ENCODE measurements around the gene STIM1. TPM values are rescaled to one million over a fixed set of nuclear protein-coding genes. Genes with fewer than 3 reads are reported as not detected.

The STIM1 gene
- total and polyA plus RNA-seq, 10 of the 15 experiments (the other 5 are each of a cell fraction or from before 2014, with no cell fraction given) = 8.6 to 57.7 (median 29.3) TPM

GRCh38 chr11:4140067-4140636 is 284.7 kb downstream of the STIM1 start:
- Histone ChIP-seq H3K9ac (ENCODE audit: control insufficient read depth, insufficient read depth, low read length) (no peak overlapping the region), H4K20me1 (ENCODE audit: control insufficient read depth, insufficient read depth) (no peaks in the 10 kb centered on the region), H3K4me3 (no peak overlapping the region), H3K9me3 (replicated peaks; ENCODE audit: control insufficient read depth, insufficient read depth, low read length) (peaks cover 8% of the 10 kb centered on the region; the same call in 2 of the 3 replicates), H2AFZ (ENCODE audit: control insufficient read depth, low read depth, low read length) (no peak overlapping the region), H3K79me2 (ENCODE audit: control insufficient read depth, insufficient read depth, low read length) (no peaks in the 10 kb centered on the region), H3K4me1 (ENCODE audit: control insufficient read depth, insufficient read depth, low read length) (no peaks in the 10 kb centered on the region), H3K27ac (ENCODE audit: control insufficient read depth, insufficient read depth) (no peak overlapping the region), H3K36me3 (ENCODE audit: control insufficient read depth in 2 of 2, insufficient read depth in 2 of 2, low read length in 1 of 2) (peaks cover 2 to 19% of the 10 kb centered on the region in 2 experiments), H3K4me2 (ENCODE audit: control insufficient read depth, insufficient read depth) (no peak overlapping the region), H3K27me3 (replicated peaks in 1 of 2; ENCODE audit: control insufficient read depth in 2 of 2, insufficient read depth in 2 of 2, low read length in 1 of 2) (no peaks in the 10 kb centered on the region)
- TF ChIP-seq BMI1 (IDR thresholded peaks at IDR 0.05; ENCODE audit: borderline replicate concordance) = no peak
- TF ChIP-seq NFIC (IDR thresholded peaks at IDR 0.05; ENCODE audit: low read depth, low read length) = no peak
- TF ChIP-seq ZNF384 (IDR thresholded peaks at IDR 0.05; ENCODE audit: borderline replicate concordance, low read depth, low read length) = no peak
- TF ChIP-seq CBX5 (IDR thresholded peaks at IDR 0.05; ENCODE audit: low read depth) = peak; percentile 98
- TF ChIP-seq KLF5 (IDR thresholded peaks at IDR 0.05; ENCODE audit: partially characterized antibody) = peak; percentile 84
- no peak for TF ChIP-seq ATF3 (IDR thresholded peaks at IDR 0.05; ENCODE audit: borderline replicate concordance, extremely low read depth, low read depth, low read length)
- no peak for TF ChIP-seq E2F8 (IDR thresholded peaks at IDR 0.05; ENCODE audit: low read depth, partially characterized antibody)
- whole genome bisulfite sequencing (ENCODE audit: insufficient coverage, insufficient replicate concordance, low lambda C conversion rate, missing lambda C conversion rate) = 100% methylated on average over 2 of the region's 2 CpGs
- ATAC-seq (no peak), DNase-seq (ENCODE audit: low read depth, low spot score) (no peak), FAIRE-seq (no peak)
- no TSS peak for BruUV-seq (replicated peaks)
- ChIA-PET CTCF (no interaction called here), POLR2A (no interaction called here), RAD21 (ENCODE audit: unreplicated experiment) (no interaction called here), SMC1A (ENCODE audit: uncharacterized antibody, unreplicated experiment) (interaction anchor here (0.6 to 1.9 kb wide), 2 partner anchors 10 to 408 kb away, joined by 3 to 4 read pairs; no protein-coding TSS in a partner anchor)
- in situ Hi-C loops (cut with MboI) = no loop called here
- intact Hi-C loops (cut with micrococcal nuclease; ENCODE audit: unreplicated experiment) = no loop called here

Small RNAs within 50 kb of the gene (small RNA-seq; reads per million reads assigned to genes)
- gene AC087441.2 = not detected
- gene RF00409 = not detected
- gene RPS29P20 = not detected

Other genes with a start within 250 kb of the STIM1 start
- not detected in 2 replicates for gene ART5, start 213.7 kb upstream of the STIM1 start, total RNA-seq (2014; rRNA removed)
- not detected in 2 replicates for gene ART5, start 213.7 kb upstream of the STIM1 start, total RNA-seq (2014; rRNA removed; fragmentation: Illumina TruSeq; extraction: Trizol)
- not detected in 2 replicates for gene ART5, start 213.7 kb upstream of the STIM1 start, total RNA-seq (2021)
- gene ART5, start 213.7 kb upstream of the STIM1 start, polyA plus RNA-seq (2011; rRNA removed) = not detected in 2 replicates
- gene ART5, start 213.7 kb upstream of the STIM1 start, polyA plus RNA-seq (2014; fragmentation: Illumina TruSeq; extraction: Trizol) = not detected in 2 replicates
- not detected for gene ART5, start 213.7 kb upstream of the STIM1 start, polyA plus RNA-seq (2014; fragmentation: Nextera tagmentation; extraction: Ambion mirVana)
- gene ART5, start 213.7 kb upstream of the STIM1 start, polyA plus RNA-seq (2014; rRNA removed) = 0.06 TPM in 1 of 2 replicates, not detected in the other
- gene ART5, start 213.7 kb upstream of the STIM1 start, polyA plus RNA-seq (2016; fragmentation: Nextera tagmentation; extraction: Ambion mirVana) = not detected
- not detected in 2 replicates for gene ART1, start 210.5 kb upstream of the STIM1 start, total RNA-seq (2014; rRNA removed)
- gene ART1, start 210.5 kb upstream of the STIM1 start, total RNA-seq (2014; rRNA removed; fragmentation: Illumina TruSeq; extraction: Trizol) = not detected in 2 replicates
- not detected in 2 replicates for gene ART1, start 210.5 kb upstream of the STIM1 start, total RNA-seq (2021)
- not detected in 2 replicates for gene ART1, start 210.5 kb upstream of the STIM1 start, polyA plus RNA-seq (2011; rRNA removed)
- not detected in 2 replicates for gene ART1, start 210.5 kb upstream of the STIM1 start, polyA plus RNA-seq (2014; fragmentation: Illumina TruSeq; extraction: Trizol)
- not detected for gene ART1, start 210.5 kb upstream of the STIM1 start, polyA plus RNA-seq (2014; fragmentation: Nextera tagmentation; extraction: Ambion mirVana)
- not detected in 2 replicates for gene ART1, start 210.5 kb upstream of the STIM1 start, polyA plus RNA-seq (2014; rRNA removed)
- not detected for gene ART1, start 210.5 kb upstream of the STIM1 start, polyA plus RNA-seq (2016; fragmentation: Nextera tagmentation; extraction: Ambion mirVana)
- gene CHRNA10, start 184.3 kb upstream of the STIM1 start, total RNA-seq (2014; rRNA removed) = 1.0 and 1.5 TPM in 2 replicates
- 0.85 and 1.2 TPM in 2 replicates for gene CHRNA10, start 184.3 kb upstream of the STIM1 start, total RNA-seq (2014; rRNA removed; fragmentation: Illumina TruSeq; extraction: Trizol)
- 0.93 and 1.5 TPM in 2 replicates for gene CHRNA10, start 184.3 kb upstream of the STIM1 start, total RNA-seq (2021)
- gene CHRNA10, start 184.3 kb upstream of the STIM1 start, polyA plus RNA-seq (2011; rRNA removed) = 0.24 and 0.39 TPM in 2 replicates
- gene CHRNA10, start 184.3 kb upstream of the STIM1 start, polyA plus RNA-seq (2014; fragmentation: Illumina TruSeq; extraction: Trizol) = 0.33 and 0.73 TPM in 2 replicates
- gene CHRNA10, start 184.3 kb upstream of the STIM1 start, polyA plus RNA-seq (2014; fragmentation: Nextera tagmentation; extraction: Ambion mirVana) = under 1 TPM; 0.14 to 0.31 TPM
- 0.68 and 1.4 TPM in 2 replicates for gene CHRNA10, start 184.3 kb upstream of the STIM1 start, polyA plus RNA-seq (2014; rRNA removed)
- under 1 TPM; 0.32 to 0.45 TPM for gene CHRNA10, start 184.3 kb upstream of the STIM1 start, polyA plus RNA-seq (2016; fragmentation: Nextera tagmentation; extraction: Ambion mirVana)
- 108 and 115 TPM in 2 replicates for gene NUP98, start 58.1 kb upstream of the STIM1 start, total RNA-seq (2014; rRNA removed)
- gene NUP98, start 58.1 kb upstream of the STIM1 start, total RNA-seq (2014; rRNA removed; fragmentation: Illumina TruSeq; extraction: Trizol) = 87.2 and 87.4 TPM in 2 replicates
- gene NUP98, start 58.1 kb upstream of the STIM1 start, total RNA-seq (2021) = 69.1 and 74.8 TPM in 2 replicates
- gene NUP98, start 58.1 kb upstream of the STIM1 start, polyA plus RNA-seq (2011; rRNA removed) = 60.6 and 88.1 TPM in 2 replicates
- 72.0 and 96.6 TPM in 2 replicates for gene NUP98, start 58.1 kb upstream of the STIM1 start, polyA plus RNA-seq (2014; fragmentation: Illumina TruSeq; extraction: Trizol)
- 10 to 100 TPM; 21.7 to 23.7 TPM for gene NUP98, start 58.1 kb upstream of the STIM1 start, polyA plus RNA-seq (2014; fragmentation: Nextera tagmentation; extraction: Ambion mirVana)
- gene NUP98, start 58.1 kb upstream of the STIM1 start, polyA plus RNA-seq (2014; rRNA removed) = 75.7 and 82.9 TPM in 2 replicates
- gene NUP98, start 58.1 kb upstream of the STIM1 start, polyA plus RNA-seq (2016; fragmentation: Nextera tagmentation; extraction: Ambion mirVana) = 10 to 100 TPM; 47.8 to 56.0 TPM
- 23.3 and 24.9 TPM in 2 replicates for gene PGAP2, start 47.1 kb upstream of the STIM1 start, total RNA-seq (2014; rRNA removed)
- gene PGAP2, start 47.1 kb upstream of the STIM1 start, total RNA-seq (2014; rRNA removed; fragmentation: Illumina TruSeq; extraction: Trizol) = 12.3 and 13.1 TPM in 2 replicates
- gene PGAP2, start 47.1 kb upstream of the STIM1 start, total RNA-seq (2021) = 26.4 and 27.7 TPM in 2 replicates
- gene PGAP2, start 47.1 kb upstream of the STIM1 start, polyA plus RNA-seq (2011; rRNA removed) = 16.6 and 34.5 TPM in 2 replicates
- 25.0 and 30.5 TPM in 2 replicates for gene PGAP2, start 47.1 kb upstream of the STIM1 start, polyA plus RNA-seq (2014; fragmentation: Illumina TruSeq; extraction: Trizol)
- gene PGAP2, start 47.1 kb upstream of the STIM1 start, polyA plus RNA-seq (2014; fragmentation: Nextera tagmentation; extraction: Ambion mirVana) = 10 to 100 TPM; 25.4 to 37.4 TPM
- 35.6 and 36.2 TPM in 2 replicates for gene PGAP2, start 47.1 kb upstream of the STIM1 start, polyA plus RNA-seq (2014; rRNA removed)
- gene PGAP2, start 47.1 kb upstream of the STIM1 start, polyA plus RNA-seq (2016; fragmentation: Nextera tagmentation; extraction: Ambion mirVana) = 10 to 100 TPM; 33.4 to 37.2 TPM
- gene RHOG, start 14.7 kb upstream of the STIM1 start, total RNA-seq (2014; rRNA removed) = 56.2 and 64.7 TPM in 2 replicates
- gene RHOG, start 14.7 kb upstream of the STIM1 start, total RNA-seq (2014; rRNA removed; fragmentation: Illumina TruSeq; extraction: Trizol) = 47.7 and 48.8 TPM in 2 replicates
- 128 and 137 TPM in 2 replicates for gene RHOG, start 14.7 kb upstream of the STIM1 start, total RNA-seq (2021)
- 45.0 and 121 TPM in 2 replicates for gene RHOG, start 14.7 kb upstream of the STIM1 start, polyA plus RNA-seq (2011; rRNA removed)
- gene RHOG, start 14.7 kb upstream of the STIM1 start, polyA plus RNA-seq (2014; fragmentation: Illumina TruSeq; extraction: Trizol) = 51.4 and 98.2 TPM in 2 replicates
- gene RHOG, start 14.7 kb upstream of the STIM1 start, polyA plus RNA-seq (2014; fragmentation: Nextera tagmentation; extraction: Ambion mirVana) = 10 to 100 TPM; 16.0 to 42.0 TPM
- gene RHOG, start 14.7 kb upstream of the STIM1 start, polyA plus RNA-seq (2014; rRNA removed) = 172 and 192 TPM in 2 replicates
- gene RHOG, start 14.7 kb upstream of the STIM1 start, polyA plus RNA-seq (2016; fragmentation: Nextera tagmentation; extraction: Ambion mirVana) = 100 to 1,000 TPM in 1 of 2 experiments, 10 to 100 TPM in 1; 91.4 to 109 TPM
- gene RRM1, start 239.1 kb downstream of the STIM1 start, total RNA-seq (2014; rRNA removed) = 119 and 133 TPM in 2 replicates
- gene RRM1, start 239.1 kb downstream of the STIM1 start, total RNA-seq (2014; rRNA removed; fragmentation: Illumina TruSeq; extraction: Trizol) = 147 and 154 TPM in 2 replicates
- gene RRM1, start 239.1 kb downstream of the STIM1 start, total RNA-seq (2021) = 140 and 141 TPM in 2 replicates
- gene RRM1, start 239.1 kb downstream of the STIM1 start, polyA plus RNA-seq (2011; rRNA removed) = 120 and 130 TPM in 2 replicates
- gene RRM1, start 239.1 kb downstream of the STIM1 start, polyA plus RNA-seq (2014; fragmentation: Illumina TruSeq; extraction: Trizol) = 156 and 181 TPM in 2 replicates
- 100 to 1,000 TPM; 121 to 177 TPM for gene RRM1, start 239.1 kb downstream of the STIM1 start, polyA plus RNA-seq (2014; fragmentation: Nextera tagmentation; extraction: Ambion mirVana)
- 76.0 and 94.0 TPM in 2 replicates for gene RRM1, start 239.1 kb downstream of the STIM1 start, polyA plus RNA-seq (2014; rRNA removed)
- 100 to 1,000 TPM; 238 to 255 TPM for gene RRM1, start 239.1 kb downstream of the STIM1 start, polyA plus RNA-seq (2016; fragmentation: Nextera tagmentation; extraction: Ambion mirVana)

Measured in GM12878 (cell line).